HTERT RPE-1 (cell line): ENCODE data around the gene NUP62.
"Not testable (repeated sequence)": the region's sequence is repeated elsewhere in the genome, so short reads cannot be mapped to it uniquely, and the experiment has no call there.

Experiments used
- in situ Hi-C: fragments of 300-500 bp; cut with MboI; formaldehyde crosslinking; loops from 4 replicates; pipeline ENCODE4 v1.14.3; 2020; ENCODE audit warnings: low sequenced_read_pairs

The NUP62 gene

GRCh38 chr19:49929121-49929610 lies at the start of gene NUP62, which contains the start of gene ATF5:
TSS of gene NUP62 (minus strand) at chr19:49929504. CDS start at chr19:49909807, 19,697 bp downstream.
TSS of gene ATF5 (plus strand) at chr19:49929205. CDS start at chr19:49930851, 1,646 bp downstream.
- in situ Hi-C loops = no loop called here

GRCh38 chr19:49978324-49978723 lies 49.0 kb upstream of the NUP62 start:
- in situ Hi-C loops = no loop called here

- in situ Hi-C loops = no loop called here
Measured at GRCh38 chr19:49977881-49978280, 48.6 kb upstream of the NUP62 start.

GRCh38 chr19:49977076-49977475 lies 47.8 kb upstream of the NUP62 start:
- in situ Hi-C loops = no loop called here

GRCh38 chr19:49976496-49976895 lies 47.2 kb upstream of the NUP62 start:
- in situ Hi-C loops = no loop called here

- in situ Hi-C loops = no loop called here
Measured at GRCh38 chr19:49975051-49975450, 45.7 kb upstream of the NUP62 start.

GRCh38 chr19:49973987-49974386 lies 44.7 kb upstream of the NUP62 start:
- in situ Hi-C loops = no loop called here

GRCh38 chr19:49972841-49973240 lies 43.5 kb upstream of the NUP62 start:
- in situ Hi-C loops = no loop called here

- in situ Hi-C loops = no loop called here
Measured at GRCh38 chr19:49971991-49972411, 42.7 kb upstream of the NUP62 start.

- in situ Hi-C loops = not testable (repeated sequence)
Measured at GRCh38 chr19:49969355-49969754, 40.1 kb upstream of the NUP62 start.

- in situ Hi-C loops = no loop called here
Measured at GRCh38 chr19:49968279-49968922, 39.1 kb upstream of the NUP62 start.

- in situ Hi-C loops = not testable (repeated sequence)
Measured at GRCh38 chr19:49960980-49961379, 31.7 kb upstream of the NUP62 start, which contains the start of gene SIGLEC11. TSS of gene SIGLEC11 (minus strand) at chr19:49961172. CDS start at chr19:49961081, 91 bp downstream.

GRCh38 chr19:49959892-49960291 lies 30.6 kb upstream of the NUP62 start:
- in situ Hi-C loops = not testable (repeated sequence)

GRCh38 chr19:49958596-49958995 lies 29.3 kb upstream of the NUP62 start:
- in situ Hi-C loops = not testable (repeated sequence)

GRCh38 chr19:49958144-49958543 lies 28.8 kb upstream of the NUP62 start:
- in situ Hi-C loops = not testable (repeated sequence)

GRCh38 chr19:49957262-49957915 lies 28.1 kb upstream of the NUP62 start:
- in situ Hi-C loops = no loop called here

- in situ Hi-C loops = no loop called here
Measured at GRCh38 chr19:49956115-49956495, 26.8 kb upstream of the NUP62 start.

- in situ Hi-C loops = no loop called here
Measured at GRCh38 chr19:49954933-49955332, 25.6 kb upstream of the NUP62 start.

GRCh38 chr19:49954092-49954829 lies 25.0 kb upstream of the NUP62 start:
- in situ Hi-C loops = no loop called here

- in situ Hi-C loops = no loop called here
Measured at GRCh38 chr19:49953416-49953815, 24.1 kb upstream of the NUP62 start.

GRCh38 chr19:49952906-49953305 lies 23.6 kb upstream of the NUP62 start:
- in situ Hi-C loops = no loop called here

- in situ Hi-C loops = no loop called here
Measured at GRCh38 chr19:49952479-49952836, 23.2 kb upstream of the NUP62 start.
